ENCODE data around the gene GPR15. TPM values are rescaled to one million over a fixed set of nuclear protein-coding genes. Genes with fewer than 3 reads are reported as not detected.

Gene GPR15
- total and polyA plus RNA-seq, 10 of the 15 experiments (the other 5 are each of a cell fraction or from before 2014, with no cell fraction given), result 70.7 to 150 (median 115) TPM

DNA sequence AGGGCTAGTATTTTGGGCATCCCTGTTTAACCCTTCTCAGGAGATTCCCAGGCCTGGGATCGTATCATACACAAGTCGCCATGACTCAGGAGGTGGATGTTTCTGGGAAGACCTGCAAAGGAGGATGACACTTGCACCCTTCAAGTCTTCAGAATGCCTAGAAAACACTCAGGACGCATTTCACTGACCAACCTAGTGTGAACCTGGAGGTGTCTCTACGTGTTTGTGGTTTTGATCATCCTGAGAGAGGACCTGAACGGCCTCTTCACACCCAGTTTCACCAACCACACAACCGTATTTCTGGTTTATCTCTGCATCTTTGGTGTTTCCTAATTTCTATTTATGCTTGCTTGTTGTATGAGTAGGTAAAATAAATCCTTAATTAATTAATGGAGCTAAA, 6.3 kb upstream of the GPR15 start:
- RAD21 ChIA-PET (ENCODE audit: unreplicated experiment), result interaction anchor here (0.8 to 2.0 kb wide), 7 partner anchors 11 to 47 kb away, joined by 3 to 14 read pairs (median 4); no protein-coding TSS in a partner anchor
- WGBS (ENCODE audit: insufficient coverage, insufficient replicate concordance, low lambda C conversion rate, missing lambda C conversion rate), result 33% methylated on average over 6 of the region's 6 CpGs
- Histone ChIP-seq H4K20me1 (ENCODE audit: control insufficient read depth, insufficient read depth) (no peaks in the 10 kb centered on the region), H3K36me3 (ENCODE audit: control insufficient read depth in 2 of 2, insufficient read depth in 2 of 2, low read length in 1 of 2) (peaks cover 0 to 11% of the 10 kb centered on the region in 2 experiments; a peak in 1 of 4 replicates), H3K4me1 (ENCODE audit: control insufficient read depth, insufficient read depth, low read length) (peaks cover 16% of the 10 kb centered on the region; the same call in 1 of the 2 replicates), H3K9ac (ENCODE audit: control insufficient read depth, insufficient read depth, low read length) (peak overlapping the region; percentile 3; the same call in 1 of the 2 replicates), H2AFZ (ENCODE audit: control insufficient read depth, low read depth, low read length) (no peak overlapping the region), H3K4me2 (ENCODE audit: control insufficient read depth, insufficient read depth) (peak overlapping the region; percentile 72), H3K4me3 (peak overlapping the region; percentile 58), H3K27ac (ENCODE audit: control insufficient read depth, insufficient read depth) (peak overlapping the region; percentile 97), H3K27me3 (replicated peaks in 1 of 2; ENCODE audit: control insufficient read depth in 2 of 2, insufficient read depth in 2 of 2, low read length in 1 of 2) (no peaks in the 10 kb centered on the region), H3K79me2 (ENCODE audit: control insufficient read depth, insufficient read depth, low read length) (peaks cover 98% of the 10 kb centered on the region), H3K9me3 (replicated peaks; ENCODE audit: control insufficient read depth, insufficient read depth, low read length) (no peaks in the 10 kb centered on the region)
- ATAC-seq, result peak; percentile 6
- CTCF ChIA-PET, result interaction anchor here (1.0 to 2.6 kb wide), 4 partner anchors 10 to 64 kb away, joined by 3 to 11 read pairs (median 6); no protein-coding TSS in a partner anchor
- FAIRE-seq, result no peak
- SMC1A ChIA-PET (ENCODE audit: uncharacterized antibody, unreplicated experiment), result interaction anchor here (0.5 to 5.7 kb wide), 9 partner anchors 11 to 187 kb away, joined by 3 to 37 read pairs (median 7); partner anchors contain the start of gene CPOX
- no TSS peak for BruUV-seq (replicated peaks)
- POLR2A ChIA-PET, result interaction anchor here (0.6 to 1.5 kb wide), 5 partner anchors 10 to 37 kb away, joined by 3 to 9 read pairs (median 3); no protein-coding TSS in a partner anchor
- intact Hi-C loops (cut with micrococcal nuclease; ENCODE audit: unreplicated experiment) (loop anchor here (2.0 kb wide), 1 partner anchor 487 kb away; no protein-coding TSS in a partner anchor), in situ Hi-C loops (cut with MboI) (loop anchor here (5.0 kb wide), 1 partner anchor 37 kb away; no protein-coding TSS in a partner anchor)
- no peak for DNase-seq (ENCODE audit: low read depth, low spot score)
- TF ChIP-seq, protein P1, sequence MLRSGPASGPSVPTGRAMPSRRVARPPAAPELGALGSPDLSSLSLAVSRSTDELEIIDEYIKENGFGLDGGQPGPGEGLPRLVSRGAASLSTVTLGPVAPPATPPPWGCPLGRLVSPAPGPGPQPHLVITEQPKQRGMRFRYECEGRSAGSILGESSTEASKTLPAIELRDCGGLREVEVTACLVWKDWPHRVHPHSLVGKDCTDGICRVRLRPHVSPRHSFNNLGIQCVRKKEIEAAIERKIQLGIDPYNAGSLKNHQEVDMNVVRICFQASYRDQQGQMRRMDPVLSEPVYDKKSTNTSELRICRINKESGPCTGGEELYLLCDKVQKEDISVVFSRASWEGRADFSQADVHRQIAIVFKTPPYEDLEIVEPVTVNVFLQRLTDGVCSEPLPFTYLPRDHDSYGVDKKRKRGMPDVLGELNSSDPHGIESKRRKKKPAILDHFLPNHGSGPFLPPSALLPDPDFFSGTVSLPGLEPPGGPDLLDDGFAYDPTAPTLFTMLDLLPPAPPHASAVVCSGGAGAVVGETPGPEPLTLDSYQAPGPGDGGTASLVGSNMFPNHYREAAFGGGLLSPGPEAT (IDR thresholded peaks at IDR 0.05; ENCODE audit: low read depth), result peak; percentile 95
- TF ChIP-seq KLF5 (IDR thresholded peaks at IDR 0.05; ENCODE audit: partially characterized antibody), result peak; percentile 47
- TF ChIP-seq POLR2AphosphoS2 (IDR thresholded peaks at IDR 0.05; ENCODE audit: low read depth, low read length), result peak; percentile 69
- TF ChIP-seq NBN (IDR thresholded peaks at IDR 0.05), result peak; percentile 59
- peak; percentile 59 for TF ChIP-seq MEF2B (IDR thresholded peaks at IDR 0.05; ENCODE audit: partially characterized antibody, poor library complexity, severe bottlenecking)
- peak; percentile 97 for TF ChIP-seq BACH1 (IDR thresholded peaks at IDR 0.05; ENCODE audit: borderline replicate concordance)
- TF ChIP-seq EP300 (IDR thresholded peaks at IDR 0.05; ENCODE audit: borderline replicate concordance in 1 of 2, control insufficient read depth in 1 of 2, low read depth in 2 of 2, low read length in 2 of 2), result peak in 1 of 2 experiments; percentile 33; a peak in 2 of 4 replicates
- TF ChIP-seq, protein P2, sequence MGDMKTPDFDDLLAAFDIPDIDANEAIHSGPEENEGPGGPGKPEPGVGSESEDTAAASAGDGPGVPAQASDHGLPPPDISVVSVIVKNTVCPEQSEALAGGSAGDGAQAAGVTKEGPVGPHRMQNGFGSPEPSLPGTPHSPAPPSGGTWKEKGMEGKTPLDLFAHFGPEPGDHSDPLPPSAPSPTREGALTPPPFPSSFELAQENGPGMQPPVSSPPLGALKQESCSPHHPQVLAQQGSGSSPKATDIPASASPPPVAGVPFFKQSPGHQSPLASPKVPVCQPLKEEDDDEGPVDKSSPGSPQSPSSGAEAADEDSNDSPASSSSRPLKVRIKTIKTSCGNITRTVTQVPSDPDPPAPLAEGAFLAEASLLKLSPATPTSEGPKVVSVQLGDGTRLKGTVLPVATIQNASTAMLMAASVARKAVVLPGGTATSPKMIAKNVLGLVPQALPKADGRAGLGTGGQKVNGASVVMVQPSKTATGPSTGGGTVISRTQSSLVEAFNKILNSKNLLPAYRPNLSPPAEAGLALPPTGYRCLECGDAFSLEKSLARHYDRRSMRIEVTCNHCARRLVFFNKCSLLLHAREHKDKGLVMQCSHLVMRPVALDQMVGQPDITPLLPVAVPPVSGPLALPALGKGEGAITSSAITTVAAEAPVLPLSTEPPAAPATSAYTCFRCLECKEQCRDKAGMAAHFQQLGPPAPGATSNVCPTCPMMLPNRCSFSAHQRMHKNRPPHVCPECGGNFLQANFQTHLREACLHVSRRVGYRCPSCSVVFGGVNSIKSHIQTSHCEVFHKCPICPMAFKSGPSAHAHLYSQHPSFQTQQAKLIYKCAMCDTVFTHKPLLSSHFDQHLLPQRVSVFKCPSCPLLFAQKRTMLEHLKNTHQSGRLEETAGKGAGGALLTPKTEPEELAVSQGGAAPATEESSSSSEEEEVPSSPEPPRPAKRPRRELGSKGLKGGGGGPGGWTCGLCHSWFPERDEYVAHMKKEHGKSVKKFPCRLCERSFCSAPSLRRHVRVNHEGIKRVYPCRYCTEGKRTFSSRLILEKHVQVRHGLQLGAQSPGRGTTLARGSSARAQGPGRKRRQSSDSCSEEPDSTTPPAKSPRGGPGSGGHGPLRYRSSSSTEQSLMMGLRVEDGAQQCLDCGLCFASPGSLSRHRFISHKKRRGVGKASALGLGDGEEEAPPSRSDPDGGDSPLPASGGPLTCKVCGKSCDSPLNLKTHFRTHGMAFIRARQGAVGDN (IDR thresholded peaks at IDR 0.05), result peak; percentile 36; the same call in 1 of the 2 replicates
- TF ChIP-seq ATF7 (IDR thresholded peaks at IDR 0.05; ENCODE audit: low read depth), result 0 out of 2 replicates have a peak, but pooled peaks have one; percentile 20
- TF ChIP-seq CBFB (IDR thresholded peaks at IDR 0.05; ENCODE audit: low read depth), result peak; percentile 65; the same call in 1 of the 2 replicates
- TF ChIP-seq, protein P3, sequence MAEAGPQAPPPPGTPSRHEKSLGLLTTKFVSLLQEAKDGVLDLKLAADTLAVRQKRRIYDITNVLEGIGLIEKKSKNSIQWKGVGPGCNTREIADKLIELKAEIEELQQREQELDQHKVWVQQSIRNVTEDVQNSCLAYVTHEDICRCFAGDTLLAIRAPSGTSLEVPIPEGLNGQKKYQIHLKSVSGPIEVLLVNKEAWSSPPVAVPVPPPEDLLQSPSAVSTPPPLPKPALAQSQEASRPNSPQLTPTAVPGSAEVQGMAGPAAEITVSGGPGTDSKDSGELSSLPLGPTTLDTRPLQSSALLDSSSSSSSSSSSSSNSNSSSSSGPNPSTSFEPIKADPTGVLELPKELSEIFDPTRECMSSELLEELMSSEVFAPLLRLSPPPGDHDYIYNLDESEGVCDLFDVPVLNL (IDR thresholded peaks at IDR 0.05; ENCODE audit: low read depth, low read length), result no peak
- 0 out of 2 replicates have a peak, but pooled peaks have one; percentile 55 for TF ChIP-seq ZNF217 (IDR thresholded peaks at IDR 0.05)
- no peak for TF ChIP-seq SIX5 (IDR thresholded peaks at IDR 0.05; ENCODE audit: low read depth, low read length, severe bottlenecking)
- peak; percentile 60; the same call in 1 of the 2 replicates for TF ChIP-seq PAX5 (IDR thresholded peaks at IDR 0.05; ENCODE audit: borderline replicate concordance, low read depth, low read length)

Data from GM12878 (cell line).